PFSK-1 (cell line): ENCODE measurements around the gene UMODL1.

Experiments
- FOXP2 ChIP-seq: optimal IDR thresholded peaks from 2 replicates; pipeline ENCODE3; 2011; ENCODE audit warnings: borderline replicate concordance, control low read depth, inconsistent platforms; ENCODE audit not compliant: insufficient read depth; ENCODE audit errors: extremely low read length, extremely low read depth
- POLR2AphosphoS5 ChIP-seq: IDR thresholded peaks from 2 replicates; pipeline ENCODE4 v1.6.1; 2012; ENCODE audit warnings: low read depth, mild to moderate bottlenecking, control low read depth, low read length, moderate library complexity
- REST ChIP-seq, 2 experiments: IDR thresholded peaks; 2 replicates each; pipeline versions ENCODE4 v1.6.1 to v1.8.0; 2011 to 2012; ENCODE audit warnings: low read depth in 2 of 2, low read length in 2 of 2, control low read depth in 1 of 2, inconsistent platforms in 1 of 2, mild to moderate bottlenecking in 1 of 2, moderate library complexity in 1 of 2; ENCODE audit not compliant: insufficient read depth in 1 of 2
- SIN3A ChIP-seq: IDR thresholded peaks from 2 replicates; pipeline ENCODE4 v1.6.1; 2012; ENCODE audit warnings: mild to moderate bottlenecking, low read length, moderate library complexity, borderline replicate concordance; ENCODE audit not compliant: insufficient read depth
- TAF1 ChIP-seq: IDR thresholded peaks from 2 replicates; pipeline ENCODE4 v1.6.1; 2012; ENCODE audit warnings: low read length, control low read depth, borderline replicate concordance; ENCODE audit not compliant: insufficient read depth

GRCh38 chr21:42120903-42121535, 49.9 kb downstream of the UMODL1 start:
- TF ChIP-seq POLR2AphosphoS5 (no peak), TAF1 (no peak), REST (IDR thresholded peaks at IDR 0.05; ENCODE audit: insufficient read depth in 1 of 2, low read depth in 2 of 2, low read length in 2 of 2) (no peak), SIN3A (no peak), FOXP2 (no peak)
